ENCODE measurements around the gene GPC5.

- TF ChIP-seq POLR2A (IDR thresholded peaks at IDR 0.05) (no peak), CTCF (IDR thresholded peaks at IDR 0.05 in 4 of 5, conservative IDR thresholded peaks at IDR 0.05 in 1 of 5) (no peak)
Measured at GRCh38 chr13:91601807-91602206, 203.4 kb downstream of the GPC5 start.

All from gastrocnemius medialis (tissue), 4 donors.